Activated gamma-delta T cell treated with anti-CD3 and anti-CD28 coated beads, Interleukin-2, amount 50 U/mL, for 16 hours (primary cell): Measurements from ENCODE around the gene TRIM29.

Experiments
- DNase-seq: peaks from one replicate; pipeline ENCODE4 v3.0.0-alpha.2; 2020; ENCODE audit warnings: low read depth

The TRIM29 gene

GRCh38 chr11:120061761-120062560 lies 76.0 kb downstream of the TRIM29 start:
- DNase-seq: no peak
